ENCODE data around the gene EPN3. TPM values are rescaled to one million over a fixed set of nuclear protein-coding genes. Genes with fewer than 3 reads are reported as not detected.

Gene EPN3
- total RNA-seq, 4 donors from 2014 or later: 3.0 to 17.3 (median 13.0) TPM

DNA sequence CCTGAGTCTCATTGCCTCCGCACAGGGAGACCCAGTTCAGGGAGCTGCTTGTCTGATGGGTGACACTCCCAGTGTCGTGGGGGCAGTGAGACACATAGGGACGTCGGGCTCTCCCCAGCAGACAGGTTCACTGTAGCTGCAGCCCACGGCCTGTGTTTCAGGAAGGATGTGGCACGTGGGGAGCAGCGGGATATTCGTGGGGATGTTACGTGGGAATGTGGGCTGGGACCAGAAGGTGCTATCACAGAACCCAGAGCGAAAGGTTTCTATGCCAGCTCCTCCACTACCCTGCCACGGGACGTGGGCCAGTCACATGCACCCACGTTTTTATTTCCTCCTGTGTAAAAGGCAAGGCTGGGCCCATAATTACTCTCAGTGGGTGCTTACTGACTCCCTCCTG, 44.3 kb downstream of the EPN3 start:
- Histone ChIP-seq H3K27me3 (no peaks in the 10 kb centered on the region), H3K36me3 (no peaks in the 10 kb centered on the region), H3K9me3 (no peaks in the 10 kb centered on the region), H3K4me1 (no peaks in the 10 kb centered on the region), H3K27ac (no peak overlapping the region), H3K4me3 (no peak overlapping the region)
- TF ChIP-seq CTCF (IDR thresholded peaks at IDR 0.05): no peak
- no peak for TF ChIP-seq POLR2A (IDR thresholded peaks at IDR 0.05)
- DNase-seq: no peak

GRCh38 chr17:50577451-50577954, 45.0 kb downstream of the EPN3 start:
- no peak for DNase-seq
- no peak overlapping the region for H3K4me3 ChIP-seq
- no peak for TF ChIP-seq CTCF (IDR thresholded peaks at IDR 0.05)
- TF ChIP-seq POLR2A (IDR thresholded peaks at IDR 0.05): no peak
- no peaks in the 10 kb centered on the region for H3K9me3 ChIP-seq
- no peaks in the 10 kb centered on the region for H3K4me1 ChIP-seq
- no peaks in the 10 kb centered on the region for H3K27me3 ChIP-seq
- no peak overlapping the region for H3K27ac ChIP-seq
- no peaks in the 10 kb centered on the region for H3K36me3 ChIP-seq

DNA sequence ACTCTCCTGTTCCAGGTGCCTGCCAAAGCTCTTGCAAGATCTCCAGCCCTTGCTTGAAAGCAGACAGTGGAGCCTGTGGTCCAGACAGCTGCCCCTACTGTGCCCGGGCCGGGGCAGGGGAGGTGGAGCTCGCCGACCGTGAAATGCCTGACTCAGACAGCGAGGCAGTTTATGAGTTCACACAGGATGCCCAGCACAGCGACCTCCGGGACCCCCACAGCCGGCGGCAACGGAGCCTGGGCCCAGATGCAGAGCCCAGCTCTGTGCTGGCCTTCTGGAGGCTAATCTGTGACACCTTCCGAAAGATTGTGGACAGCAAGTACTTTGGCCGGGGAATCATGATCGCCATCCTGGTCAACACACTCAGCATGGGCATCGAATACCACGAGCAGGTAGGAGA, 45.6 kb downstream of the EPN3 start:
- DNase-seq: no peak
- H3K4me1 ChIP-seq: no peaks in the 10 kb centered on the region
- H3K9me3 ChIP-seq: no peaks in the 10 kb centered on the region
- no peaks in the 10 kb centered on the region for H3K36me3 ChIP-seq
- no peak overlapping the region for H3K4me3 ChIP-seq
- no peaks in the 10 kb centered on the region for H3K27me3 ChIP-seq
- H3K27ac ChIP-seq: no peak overlapping the region
- TF ChIP-seq POLR2A (IDR thresholded peaks at IDR 0.05): no peak
- no peak for TF ChIP-seq CTCF (IDR thresholded peaks at IDR 0.05)

DNA sequence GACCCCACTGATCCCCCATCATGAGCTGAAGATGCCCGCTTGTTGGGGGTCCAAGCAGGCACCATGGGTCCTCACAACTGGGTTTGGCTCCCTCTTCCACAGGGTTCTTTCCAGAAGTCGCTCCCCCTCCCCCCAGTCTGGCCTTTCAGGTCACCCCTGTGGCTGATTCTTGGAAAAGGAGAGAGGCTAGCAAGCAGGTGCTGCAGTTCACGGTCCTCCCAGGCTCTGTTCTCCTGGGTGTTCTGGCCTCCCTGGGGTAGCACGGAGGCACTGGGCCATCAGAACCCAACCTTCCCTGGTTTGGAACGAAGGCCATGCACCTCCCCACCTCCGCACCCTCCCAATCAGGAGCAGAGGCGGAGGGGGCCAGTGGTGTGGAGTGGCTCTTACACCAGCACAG, 46.9 kb downstream of the EPN3 start:
- Histone ChIP-seq H3K9me3 (no peaks in the 10 kb centered on the region), H3K36me3 (no peaks in the 10 kb centered on the region), H3K27ac (no peak overlapping the region), H3K27me3 (no peaks in the 10 kb centered on the region), H3K4me3 (no peak overlapping the region), H3K4me1 (no peaks in the 10 kb centered on the region)
- TF ChIP-seq CTCF (IDR thresholded peaks at IDR 0.05): no peak
- no peak for TF ChIP-seq POLR2A (IDR thresholded peaks at IDR 0.05)
- no peak for DNase-seq

DNA sequence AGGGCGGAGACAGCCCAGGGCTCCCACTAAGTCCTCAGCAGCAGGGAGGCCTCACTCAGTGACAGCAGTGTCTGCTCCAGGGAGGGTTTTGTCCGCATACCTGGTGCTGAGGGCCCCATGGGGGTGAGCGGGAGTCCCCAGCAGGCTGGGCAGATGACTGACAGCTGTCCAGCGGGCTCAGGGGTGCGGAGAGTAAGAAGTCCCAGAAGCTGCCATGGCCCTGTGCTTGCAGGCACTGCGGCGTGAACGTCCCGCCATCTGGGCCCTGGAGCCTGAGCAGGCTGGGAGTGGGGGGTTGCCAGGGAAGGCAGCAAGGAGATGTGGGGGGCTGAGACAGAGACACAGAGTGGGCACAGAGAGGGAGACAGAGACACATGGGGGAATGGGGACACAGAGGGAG, 48.1 kb downstream of the EPN3 start:
- Histone ChIP-seq H3K27me3 (no peaks in the 10 kb centered on the region), H3K9me3 (no peaks in the 10 kb centered on the region), H3K27ac (no peak overlapping the region), H3K4me3 (no peak overlapping the region), H3K4me1 (no peaks in the 10 kb centered on the region), H3K36me3 (no peaks in the 10 kb centered on the region)
- TF ChIP-seq POLR2A (IDR thresholded peaks at IDR 0.05) (no peak), CTCF (IDR thresholded peaks at IDR 0.05) (no peak)
- no peak for DNase-seq

DNA sequence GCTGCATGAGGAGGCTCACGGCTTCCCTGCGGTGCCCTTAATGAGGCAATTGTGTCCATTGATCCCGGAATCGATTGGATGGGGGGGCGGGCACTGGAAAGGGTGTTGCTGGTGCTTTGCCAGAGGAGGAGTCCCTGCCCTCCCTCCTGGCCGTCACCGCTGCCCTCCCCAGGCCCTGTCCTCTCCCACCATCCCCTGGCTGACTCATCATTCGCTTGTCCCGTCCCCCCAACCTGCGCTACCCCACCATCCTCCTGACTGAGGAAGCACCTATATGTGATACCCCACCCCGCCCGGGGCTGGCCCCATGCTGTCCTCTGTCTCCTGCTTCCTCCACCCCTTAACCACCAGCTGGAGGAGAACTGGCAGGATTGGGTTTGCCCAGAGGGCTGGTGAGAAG, 48.8 kb downstream of the EPN3 start:
- no peak for DNase-seq
- H3K4me1 ChIP-seq: no peaks in the 10 kb centered on the region
- TF ChIP-seq POLR2A (IDR thresholded peaks at IDR 0.05) (no peak), CTCF (IDR thresholded peaks at IDR 0.05) (no peak)
- no peak overlapping the region for H3K27ac ChIP-seq
- no peaks in the 10 kb centered on the region for H3K36me3 ChIP-seq
- no peaks in the 10 kb centered on the region for H3K27me3 ChIP-seq
- no peak overlapping the region for H3K4me3 ChIP-seq
- H3K9me3 ChIP-seq: no peaks in the 10 kb centered on the region
